Cardiac muscle cell (in vitro differentiated cells and primary cell): ENCODE measurements around the gene SH3GL2. TPM values are rescaled to one million over a fixed set of nuclear protein-coding genes. Genes with fewer than 3 reads are reported as not detected.
A peak's percentile ranks its signal among the peaks of the same experiment; 100 is the strongest.

Source experiments
- DNase-seq, 2 donors: peaks; one replicate each; pipeline versions ENCODE4 v3.0.0 to v3.0.0-alpha.2; 2010 to 2017; ENCODE audit warnings: low read depth in 1 of 2, low spot score in 1 of 2
- H3K27ac ChIP-seq: fragments of 200-600 bp; sonication (generic); 2 replicates; pipeline ENCODE4 v1.5.1; 2016
- H3K27me3 ChIP-seq: fragments of 200-600 bp; sonication (generic); 2 replicates; pipeline ENCODE4 v1.6.0; 2016; ENCODE audit warnings: control low read depth
- H3K36me3 ChIP-seq: fragments of 200-600 bp; sonication (generic); 2 replicates; pipeline ENCODE4 v1.5.1; 2016; ENCODE audit warnings: control low read depth
- H3K4me1 ChIP-seq: fragments of 200-600 bp; sonication (generic); 2 replicates; pipeline ENCODE4 v1.8.1; 2017; ENCODE audit warnings: low read depth, mild to moderate bottlenecking, mixed run types
- H3K4me3 ChIP-seq: fragments of 200-600 bp; sonication (generic); 2 replicates; pipeline ENCODE4 v1.5.1; 2016; ENCODE audit warnings: mild to moderate bottlenecking
- H3K9me3 ChIP-seq: fragments of 200-600 bp; sonication (generic); 2 replicates; pipeline ENCODE4 v1.5.1; 2017; ENCODE audit warnings: low read depth, mild to moderate bottlenecking, control low read depth
- CTCF ChIP-seq: IDR thresholded peaks from 2 replicates; pipeline ENCODE4 v1.5.1; 2012; ENCODE audit warnings: low read depth, mild to moderate bottlenecking, low read length
- polyA plus RNA-seq: library from polyadenylated mRNA; unstranded; fragments of >200 nt; fragmentation: Nextera tagmentation; extraction: Ambion mirVana; gene quantifications from 2 replicates; pipeline ENCODE4 v1.2.1, GENCODE V29; 2016
- total RNA-seq: library from RNA; depleted of rRNA; stranded (reverse); fragments of >200 nt; gene quantifications from 2 replicates; pipeline ENCODE4 v1.2.3, GENCODE V29; 2016

SH3GL2 gene
- total and polyA plus RNA-seq, 2 experiments from 2014 or later = 0.06 TPM; not detected in 1

- Histone ChIP-seq H3K9me3 (no peaks in the 10 kb centered on the region), H3K36me3 (no peaks in the 10 kb centered on the region), H3K4me3 (no peak overlapping the region), H3K27ac (no peak overlapping the region), H3K27me3 (peaks cover 14% of the 10 kb centered on the region), H3K4me1 (peaks cover 7% of the 10 kb centered on the region)
- peak in 1 of 2 donors; percentile 32 for DNase-seq
- TF ChIP-seq CTCF = no peak
Measured at GRCh38 chr9:17799369-17799768, 220.5 kb downstream of the SH3GL2 start.

- Histone ChIP-seq H3K27ac (no peak overlapping the region), H3K4me1 (peaks cover 7% of the 10 kb centered on the region), H3K36me3 (no peaks in the 10 kb centered on the region), H3K4me3 (no peak overlapping the region), H3K27me3 (peaks cover 7% of the 10 kb centered on the region), H3K9me3 (no peaks in the 10 kb centered on the region)
- DNase-seq = no peak
- no peak for TF ChIP-seq CTCF
Measured at GRCh38 chr9:17800418-17800817, 221.6 kb downstream of the SH3GL2 start.

GRCh38 chr9:17802249-17802857, 223.5 kb downstream of the SH3GL2 start:
- Histone ChIP-seq H3K9me3 (no peaks in the 10 kb centered on the region), H3K27ac (no peak overlapping the region), H3K36me3 (no peaks in the 10 kb centered on the region), H3K27me3 (no peaks in the 10 kb centered on the region), H3K4me1 (peaks cover 7% of the 10 kb centered on the region), H3K4me3 (no peak overlapping the region)
- DNase-seq = peak in 1 of 2 donors; percentile 38
- TF ChIP-seq CTCF = peak; percentile 63

GRCh38 chr9:17807613-17808282, 228.9 kb downstream of the SH3GL2 start:
- no peak for TF ChIP-seq CTCF
- no peaks in the 10 kb centered on the region for H3K9me3 ChIP-seq
- no peaks in the 10 kb centered on the region for H3K36me3 ChIP-seq
- H3K4me3 ChIP-seq = no peak overlapping the region
- H3K27ac ChIP-seq = no peak overlapping the region
- peaks cover 6% of the 10 kb centered on the region for H3K27me3 ChIP-seq
- H3K4me1 ChIP-seq = no peaks in the 10 kb centered on the region
- DNase-seq = no peak

- Histone ChIP-seq H3K27me3 (peaks cover 18% of the 10 kb centered on the region), H3K4me3 (no peak overlapping the region), H3K27ac (no peak overlapping the region), H3K9me3 (no peaks in the 10 kb centered on the region), H3K4me1 (no peaks in the 10 kb centered on the region), H3K36me3 (no peaks in the 10 kb centered on the region)
- no peak for DNase-seq
- TF ChIP-seq CTCF = no peak
Measured at GRCh38 chr9:17810317-17810716, 231.5 kb downstream of the SH3GL2 start.
